Activated T-cell treated with anti-CD3 and anti-CD28 coated beads for 4 hours (primary cell): Measurements from ENCODE around the gene KIF5C.
A peak's percentile ranks its signal among the peaks of the same experiment; 100 is the strongest.
"Not testable (repeated sequence)": the region's sequence is repeated elsewhere in the genome, so short reads cannot be mapped to it uniquely, and the experiment has no call there.

Experiments
- DNase-seq: peaks from one replicate; pipeline ENCODE4 v3.0.0-alpha.2; 2020

Gene KIF5C

DNA sequence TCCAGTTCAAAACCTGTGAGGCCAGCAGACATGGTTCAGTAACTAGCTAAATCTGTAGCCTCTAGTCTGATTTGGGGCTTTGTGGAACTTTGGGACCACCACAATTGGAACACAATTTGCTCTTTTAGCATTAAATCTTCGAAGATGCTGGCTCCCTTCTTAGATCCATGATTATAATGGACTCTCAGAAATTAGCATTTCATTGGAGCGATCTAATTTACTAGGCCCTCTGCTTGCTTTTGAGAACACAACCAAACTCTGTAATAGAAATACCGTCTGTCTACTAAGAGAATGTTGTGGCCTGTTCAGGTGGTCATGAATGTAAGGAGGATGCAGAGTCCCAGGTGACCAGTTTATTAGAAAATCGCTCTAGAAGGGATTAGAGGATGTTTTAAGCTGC is 93.3 kb downstream of the KIF5C start:
- DNase-seq, result no peak

GRCh38 chr2:148968776-148969319 is 93.8 kb downstream of the KIF5C start:
- no peak for DNase-seq

- DNase-seq, result no peak
These were observed 94.6 kb downstream of the KIF5C start for GRCh38 chr2:148969659-148970061.

DNA sequence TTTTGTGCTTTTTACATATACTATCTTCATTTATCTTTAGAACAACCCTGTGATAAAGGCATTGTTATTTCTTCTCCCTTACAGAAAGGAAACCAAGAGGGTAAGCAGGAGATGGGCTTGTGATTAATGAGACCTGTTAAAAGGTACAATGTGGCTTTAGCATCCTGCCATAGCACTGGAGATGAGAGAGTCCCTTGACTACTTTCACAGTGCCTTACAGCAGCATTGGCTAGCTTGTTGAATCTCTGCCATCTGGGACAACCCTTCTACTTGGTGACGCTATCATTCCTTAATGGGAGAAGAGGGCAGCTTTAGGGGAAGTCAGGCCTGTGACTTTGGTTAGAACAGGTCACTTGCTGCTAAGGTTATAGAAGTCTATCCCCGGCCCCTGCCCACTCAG is 95.4 kb downstream of the KIF5C start:
- DNase-seq, result no peak

- DNase-seq, result no peak
These were observed 96.5 kb downstream of the KIF5C start for GRCh38 chr2:148971547-148971946.

DNA sequence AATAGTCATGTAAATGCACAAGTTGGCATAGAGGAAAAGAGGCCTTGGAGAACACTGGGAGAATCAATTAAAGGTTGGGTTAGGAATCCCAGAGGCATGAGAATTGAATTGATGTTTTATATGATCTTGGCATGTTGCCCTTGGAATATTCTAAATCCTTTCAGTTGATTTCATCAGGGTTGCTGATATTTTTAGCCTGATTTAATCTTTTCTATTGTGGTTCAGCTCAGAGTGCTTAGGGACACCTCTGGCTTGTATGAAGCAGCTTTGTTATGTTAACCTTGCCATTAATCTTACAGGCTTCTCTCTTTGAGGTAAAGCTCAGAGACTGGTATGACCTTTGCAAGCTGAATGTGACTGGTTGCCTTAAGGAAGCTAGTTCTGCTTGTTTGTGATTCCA is 99.1 kb downstream of the KIF5C start:
- no peak for DNase-seq

DNA sequence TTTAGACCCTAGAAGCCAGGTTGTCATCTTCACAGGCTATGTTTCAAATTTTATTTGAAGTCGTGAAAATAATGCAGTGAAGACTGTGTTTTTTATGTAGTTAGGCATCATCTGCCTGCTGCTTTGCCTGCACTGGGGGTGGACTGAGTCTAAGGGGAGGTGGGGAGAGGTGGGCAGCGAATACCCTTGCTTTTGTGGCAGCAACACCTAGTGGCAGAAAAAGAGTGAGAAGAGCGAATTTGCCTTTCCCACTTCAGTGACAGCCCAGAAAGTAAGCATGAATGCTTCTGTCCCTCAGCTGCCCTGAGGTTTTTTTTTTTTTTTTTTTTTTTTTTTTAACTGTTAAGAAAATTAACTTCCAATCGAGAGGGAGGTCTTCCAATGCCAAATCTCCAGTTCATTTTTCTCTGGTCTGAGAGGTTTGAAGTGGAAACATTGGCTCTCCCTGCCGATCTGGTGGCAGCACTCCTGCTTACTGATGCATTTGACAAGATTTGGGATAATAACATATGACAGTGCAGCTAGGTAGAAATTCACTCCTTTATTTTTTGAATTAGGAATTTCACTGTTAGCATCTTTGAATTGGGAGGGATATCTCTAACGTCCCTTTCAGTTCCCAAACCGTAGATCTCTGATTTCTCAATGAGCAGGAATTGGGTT is 103.1 kb downstream of the KIF5C start:
- DNase-seq, result no peak

GRCh38 chr2:148978706-148979105 is 103.7 kb downstream of the KIF5C start:
- no peak for DNase-seq

- DNase-seq, result no peak
These were observed 104.3 kb downstream of the KIF5C start for GRCh38 chr2:148979164-148979918.

- DNase-seq, result no peak
These were observed 104.9 kb downstream of the KIF5C start for GRCh38 chr2:148979919-148980277.

GRCh38 chr2:148980496-148980895 is 105.5 kb downstream of the KIF5C start:
- DNase-seq, result not testable (repeated sequence)

DNA sequence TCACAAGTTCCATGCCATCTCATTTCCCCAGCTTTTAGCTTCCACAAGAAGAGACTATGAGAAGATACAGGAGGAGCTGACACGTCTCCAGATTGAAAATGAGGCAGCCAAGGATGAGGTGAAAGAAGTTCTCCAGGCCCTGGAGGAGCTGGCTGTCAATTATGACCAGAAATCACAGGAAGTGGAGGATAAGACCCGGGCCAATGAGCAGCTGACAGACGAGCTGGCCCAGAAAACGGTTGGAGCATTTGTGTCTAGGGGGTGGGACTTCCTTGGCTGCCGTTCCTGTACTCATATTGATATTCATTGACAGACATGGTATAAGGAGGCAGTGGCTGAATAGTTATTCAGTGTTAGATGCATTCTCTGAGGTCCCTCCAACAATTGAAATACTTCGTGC is 106.3 kb downstream of the KIF5C start:
- DNase-seq, result no peak

DNA sequence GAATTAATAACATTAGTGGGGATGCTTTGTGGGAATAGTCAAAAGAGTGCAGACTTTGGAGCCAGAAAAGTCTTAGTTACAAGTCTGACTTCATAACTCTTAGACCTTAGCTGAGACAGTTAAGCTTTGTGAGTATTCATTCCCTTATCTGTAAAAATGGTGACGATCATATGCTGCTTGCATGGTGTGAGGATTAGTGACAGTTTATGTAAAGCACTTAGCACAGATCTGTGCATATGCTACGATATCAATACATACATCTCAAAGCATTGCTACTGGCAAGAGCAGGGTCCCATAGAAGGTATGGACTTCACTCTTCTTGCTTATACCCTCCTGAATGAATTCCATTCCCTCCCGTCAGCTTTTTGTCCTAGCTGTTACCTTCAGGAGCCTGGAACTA is 106.8 kb downstream of the KIF5C start:
- no peak for DNase-seq

DNA sequence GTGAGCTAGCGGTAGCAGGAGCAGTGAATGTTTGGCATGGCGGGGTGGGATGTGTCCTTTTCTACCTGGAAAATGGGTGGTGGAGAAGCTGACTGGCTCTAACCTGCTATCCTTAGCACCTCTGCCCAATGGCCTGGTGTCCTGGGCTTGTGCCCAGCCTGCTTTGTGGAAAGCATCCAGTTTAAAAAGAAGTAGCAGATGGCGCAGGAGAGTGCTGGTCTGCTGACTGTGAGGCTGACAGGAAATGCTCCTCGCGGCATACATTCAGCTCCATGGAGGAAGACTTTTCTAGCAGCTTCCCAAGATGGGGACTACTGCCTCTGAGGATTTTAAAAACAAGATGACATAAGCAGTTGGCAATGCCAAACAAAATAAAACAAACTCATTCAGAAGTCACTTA is 107.3 kb downstream of the KIF5C start:
- no peak for DNase-seq

DNA sequence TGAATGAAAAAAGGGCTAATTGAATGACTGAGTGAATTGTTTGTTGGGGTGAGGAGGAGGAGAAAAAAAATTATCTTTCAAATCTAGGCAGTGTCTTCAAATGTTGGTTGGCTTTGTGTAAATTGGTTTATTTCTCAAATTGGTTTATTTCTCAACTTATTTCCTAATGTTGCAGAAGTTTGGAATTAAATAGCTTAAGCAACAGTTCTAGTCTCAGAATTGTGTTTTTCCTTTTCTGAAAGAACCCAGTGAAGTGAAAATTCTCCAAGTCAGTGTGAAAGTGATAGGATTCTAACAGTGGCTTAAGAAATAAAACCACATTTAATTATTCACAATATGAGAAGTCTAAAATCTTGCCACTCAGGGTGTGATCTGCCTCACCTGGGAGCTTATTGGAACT is 108.9 kb downstream of the KIF5C start:
- DNase-seq, result no peak

DNA sequence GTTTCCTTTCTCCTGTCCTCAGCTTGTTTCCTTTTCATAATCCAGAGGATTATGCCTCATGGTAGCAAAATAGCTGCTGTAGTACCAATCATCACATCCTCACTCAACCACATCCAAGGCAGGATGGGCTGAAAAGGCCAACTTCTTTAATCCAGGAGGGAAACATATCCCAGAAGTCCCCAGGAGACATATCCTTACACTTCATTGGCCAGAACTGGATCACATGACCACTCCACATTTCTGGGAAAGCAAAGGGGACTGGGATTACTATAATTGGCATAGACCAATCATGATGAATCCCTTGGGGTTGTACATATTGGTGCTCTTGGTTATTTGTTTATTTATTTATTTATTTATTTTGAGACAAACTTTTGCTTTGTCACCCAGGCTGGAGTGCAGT is 109.4 kb downstream of the KIF5C start:
- DNase-seq, result no peak

- no peak for DNase-seq
These were observed 112.3 kb downstream of the KIF5C start for GRCh38 chr2:148987286-148987685.

- DNase-seq, result no peak
These were observed 113.3 kb downstream of the KIF5C start for GRCh38 chr2:148988337-148988736.

DNA sequence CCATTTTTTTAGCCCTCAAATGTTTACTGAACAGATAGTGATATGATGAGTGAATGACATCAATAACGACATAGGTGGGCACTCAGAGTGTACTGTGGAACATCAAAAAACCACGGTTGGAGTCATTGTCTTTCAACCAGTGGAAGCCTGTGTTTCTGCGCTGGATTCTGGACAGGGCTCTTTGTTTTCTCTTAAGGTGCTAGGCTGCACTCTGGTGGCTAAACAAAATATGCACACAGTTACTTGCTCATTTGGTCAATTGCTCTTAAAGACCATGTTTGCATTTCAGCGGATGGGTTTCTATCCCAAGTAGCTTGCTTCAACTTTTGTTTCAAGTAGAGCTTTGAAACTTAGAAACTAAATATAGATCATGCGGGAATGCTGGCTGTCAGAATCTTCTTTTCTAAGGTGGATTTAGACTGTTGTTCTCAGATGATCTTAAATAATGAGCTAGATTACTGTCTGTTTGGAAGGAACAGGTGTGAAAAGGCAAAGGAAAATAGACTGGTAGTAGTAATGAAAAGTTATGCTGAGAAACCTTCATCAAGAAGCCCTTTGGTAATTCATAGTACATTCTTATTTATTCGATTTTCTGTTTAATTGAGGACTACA is 115.0 kb downstream of the KIF5C start:
- DNase-seq, result peak; percentile 30

DNA sequence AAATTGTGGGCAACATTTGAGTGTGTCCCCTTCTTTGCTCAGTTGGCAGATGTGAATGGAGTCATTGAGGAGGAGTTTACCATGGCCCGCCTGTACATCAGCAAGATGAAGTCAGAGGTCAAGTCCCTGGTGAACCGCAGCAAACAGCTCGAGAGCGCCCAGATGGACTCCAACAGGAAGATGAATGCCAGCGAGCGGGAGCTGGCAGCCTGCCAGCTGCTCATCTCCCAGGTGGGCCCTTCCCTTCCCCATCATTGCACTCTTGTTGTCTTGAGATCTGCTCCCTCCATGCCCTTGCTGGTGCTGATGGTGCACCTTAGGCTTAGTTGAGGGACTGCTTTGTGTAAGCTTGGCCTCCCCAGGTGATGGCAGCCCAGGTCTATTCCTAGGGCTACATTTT is 115.9 kb downstream of the KIF5C start:
- DNase-seq, result no peak

DNA sequence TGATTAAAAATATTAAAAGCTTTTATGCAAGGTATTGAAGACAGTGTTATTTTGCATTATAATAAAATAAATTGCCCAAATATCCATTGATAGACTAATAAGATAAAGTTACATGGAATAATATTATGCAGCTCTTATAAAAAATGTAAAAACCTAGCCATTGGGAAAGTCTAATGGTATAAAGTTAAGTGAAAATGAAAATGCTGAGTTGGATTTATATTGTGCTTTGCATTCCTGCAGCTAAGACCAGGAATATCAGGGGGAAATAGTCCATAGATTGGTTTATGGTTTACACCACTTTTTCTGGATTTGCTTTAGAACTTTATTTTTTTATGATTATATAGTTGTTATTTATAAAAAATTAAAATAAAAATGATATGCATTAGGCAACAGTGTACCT is 117.4 kb downstream of the KIF5C start:
- DNase-seq, result no peak

DNA sequence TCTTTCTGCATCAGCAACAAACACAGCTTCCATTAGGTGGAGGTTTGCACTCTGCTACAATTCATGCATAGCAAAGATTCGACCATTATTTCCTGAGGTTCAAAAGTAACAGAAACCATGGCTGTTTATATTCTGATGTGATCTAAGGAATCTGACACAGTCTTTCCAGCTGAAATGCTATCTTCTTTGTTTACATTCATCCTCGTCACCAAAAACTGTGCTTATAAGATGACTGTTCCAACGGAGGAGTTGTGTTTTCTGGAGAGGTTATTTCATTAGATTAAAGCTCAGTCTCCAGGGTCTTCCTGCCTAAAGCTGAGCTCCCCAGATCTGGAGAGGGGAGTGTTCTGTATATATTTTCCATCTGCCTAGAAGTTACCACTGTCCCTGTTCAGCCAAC is 118.3 kb downstream of the KIF5C start:
- DNase-seq, result no peak

GRCh38 chr2:148994341-148994740 is 119.3 kb downstream of the KIF5C start:
- no peak for DNase-seq

DNA sequence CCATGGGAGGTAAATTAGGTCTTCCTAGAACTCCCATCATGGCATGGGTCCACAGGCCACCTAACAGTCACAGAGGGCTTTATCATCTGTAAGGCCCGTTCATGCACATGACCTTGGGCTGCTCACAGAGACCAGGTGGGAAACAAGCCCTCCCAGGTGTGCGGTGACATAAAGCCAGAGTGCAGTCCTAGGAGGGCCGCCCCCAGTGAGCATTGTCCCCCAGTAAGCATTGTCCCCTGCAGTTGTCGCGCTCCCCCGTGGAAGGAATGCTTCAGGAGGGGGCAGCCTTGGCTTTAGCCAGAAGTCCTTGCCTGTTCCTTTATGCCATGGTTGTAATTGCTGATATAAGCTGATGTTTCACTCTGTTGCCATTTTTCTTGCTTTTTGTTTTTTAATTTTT is 121.8 kb downstream of the KIF5C start:
- no peak for DNase-seq
